Measurements from ENCODE around the gene KLHL15. TPM values are rescaled to one million over a fixed set of nuclear protein-coding genes. Genes with fewer than 3 reads are reported as not detected.

KLHL15 gene
- total and polyA plus RNA-seq, 2 donors (not counting 3 experiments of a cell fraction or from before 2014, with no cell fraction given), result 1.4 to 3.6 TPM

GRCh38 chrX:24018809-24019208, 8.2 kb downstream of the KLHL15 start:
- Histone ChIP-seq H2AFZ (ENCODE audit: low read depth, low read length) (no peak overlapping the region), H3K9ac (replicated peaks; ENCODE audit: extremely low read depth, insufficient read depth, low read length) (no peak overlapping the region), H3K9me1 (replicated peaks; ENCODE audit: control insufficient read depth, extremely low read depth, insufficient read depth, low read length) (no peaks in the 10 kb centered on the region), H3K27me3 (ENCODE audit: control insufficient read depth in 2 of 2, insufficient read depth in 2 of 2, low read length in 2 of 2) (no peaks in the 10 kb centered on the region), H3K4me3 (replicated peaks in 1 of 3; ENCODE audit: insufficient read depth in 1 of 3, low read depth in 1 of 3, low read length in 3 of 3) (no peak overlapping the region), H3K27ac (ENCODE audit: insufficient read depth, low read depth, low read length) (no peak overlapping the region), H3K4me1 (ENCODE audit: control insufficient read depth, extremely low read depth, insufficient read depth, low read length) (peaks cover 6% of the 10 kb centered on the region), H4K20me1 (replicated peaks; ENCODE audit: control insufficient read depth, extremely low read depth, insufficient read depth, low read length) (no peaks in the 10 kb centered on the region), H3K79me2 (ENCODE audit: control insufficient read depth, insufficient read depth, low read length) (peaks cover 19% of the 10 kb centered on the region), H3K4me2 (ENCODE audit: insufficient read depth, low read length) (no peak overlapping the region), H3K9me3 (replicated peaks; ENCODE audit: control insufficient read depth, insufficient read depth, low read length) (no peaks in the 10 kb centered on the region), H3K36me3 (ENCODE audit: control insufficient read depth in 2 of 2, extremely low read depth in 1 of 2, insufficient read depth in 2 of 2, low read length in 2 of 2) (no peaks in the 10 kb centered on the region)
- BruUV-seq (replicated peaks), result no TSS peak
- dilution Hi-C loops (cut with MboI; ENCODE audit: extremely low pct_ligation_motif_present, low sequenced_read_pairs) (no loop called here), intact Hi-C loops (cut with micrococcal nuclease) (no loop called here)
- DNase-seq (ENCODE audit: low read depth, low spot score) (no peak), FAIRE-seq (no peak)
- ChIA-PET POLR2A (no interaction called here), CTCF (interaction anchor here (1.2 kb wide), 1 partner anchor 36 kb away, joined by 4 read pairs; the partner anchor contains the start of gene EIF2S3)
- TF ChIP-seq MAX (IDR thresholded peaks at IDR 0.05; ENCODE audit: insufficient read depth, insufficient read length) (no peak), CTCF (IDR thresholded peaks at IDR 0.05; ENCODE audit: extremely low read depth in 1 of 2, insufficient read depth in 1 of 2, low read depth in 1 of 2, low read length in 2 of 2) (no peak), FOS (IDR thresholded peaks at IDR 0.05; ENCODE audit: borderline replicate concordance, insufficient read depth, low read length) (no peak), POLR2AphosphoS5 (IDR thresholded peaks at IDR 0.05; ENCODE audit: insufficient read depth, low read depth, low read length) (no peak), POLR2A (IDR thresholded peaks at IDR 0.05; ENCODE audit: low read depth, low read length) (no peak), EZH2 (IDR thresholded peaks at IDR 0.05; ENCODE audit: borderline replicate concordance, low read depth, low read length, severe bottlenecking) (no peak), JUN (IDR thresholded peaks at IDR 0.05; ENCODE audit: borderline replicate concordance, insufficient read depth, insufficient read length, low read depth) (no peak)
